HEK293 (cell line): ENCODE results near the gene PTPRG.

ENCODE experiments used
- CTCF ChIA-PET: fragments of 350-600 bp; formaldehyde crosslinking; extraction: SDS; loops from one replicate; lab custom pipeline; 2021; ENCODE audit warnings: antibody characterized with exemption; lab: Yijun Ruan, JAX
- POLR2A ChIA-PET: fragments of 300-600 bp; formaldehyde crosslinking; extraction: SDS; loops from one replicate; lab custom pipeline; 2020; ENCODE audit warnings: antibody characterized with exemption, inconsistent platforms; lab: Yijun Ruan, JAX
- H3K27ac ChIP-seq: fragments of 200-500 bp; sonication (Bioruptor generic); 2 replicates; pipeline ENCODE4 v1.5.1; 2014; ENCODE audit warnings: low read depth, low read length, control low read depth, inconsistent platforms; ENCODE audit errors: extremely low read depth
- H3K36me3 ChIP-seq, 2 experiments: fragments of 200-500 bp in 1 of 2; sonication (Bioruptor generic) in 1 of 2; 1 replicate in 1 of 2; 2 replicates in 1 of 2; pipeline ENCODE4 v1.5.1; 2014 to 2017; ENCODE audit warnings: inconsistent platforms in 2 of 2, low read length in 2 of 2; ENCODE audit not compliant: control insufficient read depth in 2 of 2, insufficient read depth in 1 of 2
- H3K4me1 ChIP-seq: fragments of 200-500 bp; sonication (Bioruptor generic); 2 replicates; pipeline ENCODE4 v1.5.1; 2014; ENCODE audit warnings: mild to moderate bottlenecking, low read length, inconsistent platforms; ENCODE audit not compliant: control insufficient read depth, insufficient read depth
- H3K4me3 ChIP-seq: 2 replicates; pipeline ENCODE4 v1.5.1; 2011; ENCODE audit warnings: low read depth, mild to moderate bottlenecking, control low read depth, low read length, moderate library complexity
- H3K9me3 ChIP-seq: fragments of 200-500 bp; sonication (Bioruptor generic); 2 replicates; pipeline ENCODE4 v1.5.1; 2014; ENCODE audit warnings: low read depth, low read length, inconsistent platforms; ENCODE audit not compliant: control insufficient read depth, insufficient read depth
- BCL6B ChIP-seq: fragments of 450-650 bp; formaldehyde crosslinking; IDR thresholded peaks from 2 replicates; pipeline ENCODE4 v1.5.1; 2017; ENCODE audit warnings: missing biosample characterization, missing genetic modification characterization
- HIC1 ChIP-seq: fragments of 450-650 bp; formaldehyde crosslinking; IDR thresholded peaks from 2 replicates; pipeline ENCODE4 v1.5.1; 2016; ENCODE audit warnings: missing biosample characterization, missing genetic modification characterization
- TSHZ1 ChIP-seq: fragments of 450-650 bp; formaldehyde crosslinking; IDR thresholded peaks from 2 replicates; pipeline ENCODE4 v1.5.1; 2016; ENCODE audit warnings: missing biosample characterization, missing genetic modification characterization, borderline replicate concordance
- ZBTB20 ChIP-seq: fragments of 450-650 bp; formaldehyde crosslinking; IDR thresholded peaks from 2 replicates; pipeline ENCODE4 v1.5.1; 2016; ENCODE audit warnings: missing biosample characterization, missing genetic modification characterization
- ZBTB49 ChIP-seq: fragments of 450-650 bp; formaldehyde crosslinking; IDR thresholded peaks from 2 replicates; pipeline ENCODE4 v1.5.1; 2016; ENCODE audit warnings: missing biosample characterization, missing genetic modification characterization, low read depth
- ZFP3 ChIP-seq: fragments of 450-650 bp; formaldehyde crosslinking; IDR thresholded peaks from 2 replicates; pipeline ENCODE4 v1.5.1; 2016; ENCODE audit warnings: low read depth, missing biosample characterization, missing genetic modification characterization
- ZFP37 ChIP-seq: fragments of 450-650 bp; formaldehyde crosslinking; IDR thresholded peaks from 2 replicates; pipeline ENCODE4 v1.5.1; 2016; ENCODE audit warnings: missing biosample characterization, missing genetic modification characterization
- ZNF214 ChIP-seq: fragments of 450-650 bp; formaldehyde crosslinking; IDR thresholded peaks from 2 replicates; pipeline ENCODE4 v1.5.1; 2017; ENCODE audit warnings: missing biosample characterization, mild to moderate bottlenecking, missing genetic modification characterization, borderline replicate concordance
- ZNF248 ChIP-seq: fragments of 450-650 bp; formaldehyde crosslinking; IDR thresholded peaks from 2 replicates; pipeline ENCODE4 v1.5.1; 2017; ENCODE audit warnings: missing biosample characterization, missing genetic modification characterization
- ZNF350 ChIP-seq: fragments of 450-650 bp; formaldehyde crosslinking; IDR thresholded peaks from 2 replicates; pipeline ENCODE4 v1.5.0; 2017; ENCODE audit warnings: missing biosample characterization, mild to moderate bottlenecking, missing genetic modification characterization
- ZNF362 ChIP-seq: fragments of 450-650 bp; formaldehyde crosslinking; IDR thresholded peaks from 2 replicates; pipeline ENCODE4 v1.5.1; 2016; ENCODE audit warnings: missing biosample characterization, missing genetic modification characterization
- ZNF366 ChIP-seq: fragments of 450-650 bp; formaldehyde crosslinking; conservative IDR thresholded peaks from 2 replicates; pipeline ENCODE4 v1.5.1; 2016; ENCODE audit warnings: missing biosample characterization, missing genetic modification characterization
- ZNF621 ChIP-seq: fragments of 450-650 bp; formaldehyde crosslinking; IDR thresholded peaks from 2 replicates; pipeline ENCODE4 v1.5.1; 2017; ENCODE audit warnings: missing biosample characterization, missing genetic modification characterization
- ZNF639 ChIP-seq: fragments of 450-650 bp; formaldehyde crosslinking; IDR thresholded peaks from 2 replicates; pipeline ENCODE4 v1.5.1; 2016; ENCODE audit warnings: missing biosample characterization, missing genetic modification characterization
- ZNF645 ChIP-seq: fragments of 450-650 bp; formaldehyde crosslinking; IDR thresholded peaks from 2 replicates; pipeline ENCODE4; 2016; ENCODE audit warnings: missing biosample characterization, missing genetic modification characterization
- ZNF654 ChIP-seq: fragments of 450-650 bp; formaldehyde crosslinking; IDR thresholded peaks from 2 replicates; pipeline ENCODE4 v1.5.1; 2016; ENCODE audit warnings: low read depth, missing biosample characterization, missing genetic modification characterization
- ZNF791 ChIP-seq: fragments of 450-650 bp; formaldehyde crosslinking; IDR thresholded peaks from 2 replicates; pipeline ENCODE4 v1.5.1; 2016; ENCODE audit warnings: missing biosample characterization, missing genetic modification characterization

PTPRG gene

GRCh38 chr3:61894988-61895935, 333.9 kb downstream of the PTPRG start (continued):
- TF ChIP-seq BCL6B, result peak; percentile 66; the same call in 1 of the 2 replicates
- TF ChIP-seq ZNF248 (tag by site-specific recombination), result no peak
- TF ChIP-seq ZNF791 (tag by site-specific recombination), result no peak
- TF ChIP-seq ZFP37 (tag by site-specific recombination), result peak; percentile 29; the same call in 1 of the 2 replicates
- TF ChIP-seq, all 188 proteins: peak for 85

- no peak overlapping the region for H3K27ac ChIP-seq
- H3K4me1 ChIP-seq, result peaks cover 14% of the 10 kb centered on the region
- CTCF ChIA-PET, result interaction anchor here (1.5 kb wide), 1 partner anchor 9 kb away, joined by 5 read pairs; no protein-coding TSS in a partner anchor
- POLR2A ChIA-PET, result no interaction called here
- no peak overlapping the region for H3K4me3 ChIP-seq
- no peaks in the 10 kb centered on the region for H3K9me3 ChIP-seq
- no peak for TF ChIP-seq ZNF214 (tag by site-specific recombination)
- 0 out of 2 replicates have a peak, but pooled peaks have one; percentile 22 for TF ChIP-seq HIC1 (tag by site-specific recombination)
- H3K36me3 ChIP-seq, result no peaks in the 10 kb centered on the region
Measured at GRCh38 chr3:61896251-61896650, 334.9 kb downstream of the PTPRG start.

- H3K4me3 ChIP-seq, result no peak overlapping the region
- H3K9me3 ChIP-seq, result no peaks in the 10 kb centered on the region
- CTCF ChIA-PET, result no interaction called here
- no peaks in the 10 kb centered on the region for H3K36me3 ChIP-seq
- H3K27ac ChIP-seq, result no peak overlapping the region
- POLR2A ChIA-PET, result no interaction called here
- peaks cover 14% of the 10 kb centered on the region for H3K4me1 ChIP-seq
- TF ChIP-seq ZBTB20 (tag by site-specific recombination), result no peak
- no peak for TF ChIP-seq ZBTB49 (tag by site-specific recombination)
- no peak for TF ChIP-seq ZNF654 (tag by site-specific recombination)
- no peak for TF ChIP-seq ZNF350
- TF ChIP-seq ZNF366, result no peak
- TF ChIP-seq ZNF639, result no peak
- no peak for TF ChIP-seq TSHZ1 (tag by site-specific recombination)
- no peak for TF ChIP-seq ZNF362 (tag by site-specific recombination)
- no peak for TF ChIP-seq ZNF791 (tag by site-specific recombination)
- TF ChIP-seq ZFP3, result no peak
- TF ChIP-seq ZNF621 (tag by site-specific recombination), result no peak
- no peak for TF ChIP-seq ZNF645 (tag by site-specific recombination)
Measured at GRCh38 chr3:61897848-61898247, 336.5 kb downstream of the PTPRG start.
